NT2/D1 (cell line): Measurements from ENCODE around the gene PBOV1.

Source experiments
- SUZ12 ChIP-seq: IDR thresholded peaks from 2 replicates; pipeline ENCODE4 v1.6.1; 2011; ENCODE audit not compliant: insufficient read length, insufficient read depth; ENCODE audit errors: extremely low read depth
- ZNF274 ChIP-seq: IDR thresholded peaks from 2 replicates; pipeline ENCODE4 v1.6.1; 2011; ENCODE audit warnings: mild to moderate bottlenecking, low read depth, low read length

DNA sequence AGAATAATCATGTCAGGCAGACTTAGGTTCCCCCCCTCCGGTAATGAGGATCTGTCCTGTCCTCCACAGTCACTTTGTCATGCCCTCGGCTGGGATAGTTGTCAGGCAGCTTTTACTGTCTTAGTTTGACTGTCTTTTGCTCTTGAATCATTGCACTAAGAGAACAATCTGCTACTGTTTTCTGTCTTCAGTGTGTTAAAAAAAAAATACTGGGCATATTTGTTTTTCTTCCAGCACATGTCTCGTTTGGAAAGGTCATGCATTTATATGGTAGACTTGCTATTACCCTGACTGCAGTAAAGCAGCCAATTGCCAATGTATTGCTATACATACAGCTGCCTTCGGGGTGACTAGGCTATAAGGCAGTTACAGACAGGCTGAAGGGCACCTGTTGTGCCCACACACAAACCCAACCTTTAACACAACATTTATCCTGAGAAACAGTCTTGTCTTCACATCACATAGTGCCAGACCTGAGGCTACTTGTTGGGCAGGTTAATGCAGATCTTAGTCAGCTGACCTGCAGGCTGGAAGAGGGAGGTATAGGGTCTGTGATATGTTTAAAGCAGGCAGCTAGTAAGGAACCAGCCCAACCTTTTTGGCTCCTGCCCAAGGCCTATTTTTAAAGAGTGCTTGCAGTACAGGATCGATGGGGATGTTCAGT is 29.9 kb downstream of the PBOV1 start:
- TF ChIP-seq ZNF274 (no peak), SUZ12 (no peak)
